Spleen (tissue), 7 donors: ENCODE results near the gene CCDC175.

Source experiments
- POLR2A ChIP-seq, 3 donors: fragments of 450-650 bp; IDR thresholded peaks; one replicate each; pipeline ENCODE4 v1.5.1; 2017; ENCODE audit warnings: antibody characterized with exemption in 3 of 3, mild to moderate bottlenecking in 1 of 3
- TF ChIP-seq, protein P1 (sequence below), 11 experiments: fragments of 200-600 bp in 7 of 11; fragments of 450-650 bp in 4 of 11; sonication (generic) in 4 of 11; IDR thresholded peaks in 8 of 11; conservative IDR thresholded peaks in 3 of 11; 1 replicate in 7 of 11; 2 replicates in 4 of 11; pipeline versions ENCODE4 v1.4.0 to v1.8.0; 2016 to 2021; ENCODE audit warnings: antibody characterized with exemption in 11 of 11, inconsistent platforms in 4 of 11, mild to moderate bottlenecking in 1 of 11
- donor health status: DM: no; HTN: no; CAD: no; lungs with moderate emphysema.
- donor health status: DM: no; HTN: no; CAD: no.
- donor health status: DM: no; HTN: no; CAD: no.

DNA sequence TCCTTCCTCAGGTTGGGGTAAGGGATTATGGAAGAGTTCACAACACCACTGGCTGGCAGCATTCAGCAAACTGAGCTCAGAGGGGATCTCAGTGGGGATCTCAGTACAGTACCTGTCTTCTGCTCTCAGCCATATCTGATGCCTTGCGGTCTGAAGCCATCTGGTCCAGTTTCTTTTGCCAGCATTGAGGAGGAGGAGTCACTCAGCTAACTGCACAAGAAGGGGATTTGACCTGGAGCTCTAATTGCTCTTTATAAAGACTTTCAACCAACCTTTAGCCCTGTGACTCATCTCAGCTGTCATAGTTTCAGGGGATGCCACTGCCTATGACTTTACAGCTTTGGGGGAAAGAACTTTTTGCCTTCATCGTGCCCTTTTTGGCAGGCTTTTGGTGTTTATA, 47.4 kb downstream of the CCDC175 start:
- no peak for TF ChIP-seq POLR2A (IDR thresholded peaks at IDR 0.05)
- TF ChIP-seq, protein P1, sequence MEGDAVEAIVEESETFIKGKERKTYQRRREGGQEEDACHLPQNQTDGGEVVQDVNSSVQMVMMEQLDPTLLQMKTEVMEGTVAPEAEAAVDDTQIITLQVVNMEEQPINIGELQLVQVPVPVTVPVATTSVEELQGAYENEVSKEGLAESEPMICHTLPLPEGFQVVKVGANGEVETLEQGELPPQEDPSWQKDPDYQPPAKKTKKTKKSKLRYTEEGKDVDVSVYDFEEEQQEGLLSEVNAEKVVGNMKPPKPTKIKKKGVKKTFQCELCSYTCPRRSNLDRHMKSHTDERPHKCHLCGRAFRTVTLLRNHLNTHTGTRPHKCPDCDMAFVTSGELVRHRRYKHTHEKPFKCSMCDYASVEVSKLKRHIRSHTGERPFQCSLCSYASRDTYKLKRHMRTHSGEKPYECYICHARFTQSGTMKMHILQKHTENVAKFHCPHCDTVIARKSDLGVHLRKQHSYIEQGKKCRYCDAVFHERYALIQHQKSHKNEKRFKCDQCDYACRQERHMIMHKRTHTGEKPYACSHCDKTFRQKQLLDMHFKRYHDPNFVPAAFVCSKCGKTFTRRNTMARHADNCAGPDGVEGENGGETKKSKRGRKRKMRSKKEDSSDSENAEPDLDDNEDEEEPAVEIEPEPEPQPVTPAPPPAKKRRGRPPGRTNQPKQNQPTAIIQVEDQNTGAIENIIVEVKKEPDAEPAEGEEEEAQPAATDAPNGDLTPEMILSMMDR (IDR thresholded peaks at IDR 0.05 in 8 of 11, conservative IDR thresholded peaks at IDR 0.05 in 3 of 11) = no peak
